HL-60 (cell line): ENCODE data around the gene KIAA0319L.
"Not testable (repeated sequence)": the region's sequence is repeated elsewhere in the genome, so short reads cannot be mapped to it uniquely, and the experiment has no call there.

Source experiments
- CTCF ChIP-seq: IDR thresholded peaks from one replicate; pipeline ENCODE4 v1.5.1; 2011; ENCODE audit warnings: low read length, control low read depth, inconsistent platforms; ENCODE audit not compliant: insufficient read depth
- POLR2AphosphoS5 ChIP-seq: IDR thresholded peaks from 2 replicates; pipeline ENCODE4 v1.6.1; 2012; ENCODE audit warnings: low read depth
- REST ChIP-seq: IDR thresholded peaks from 2 replicates; pipeline ENCODE4 v1.6.1; 2012; ENCODE audit warnings: low read depth; ENCODE audit not compliant: insufficient replicate concordance

- TF ChIP-seq CTCF, REST, POLR2AphosphoS5: not testable (repeated sequence)
These were observed 19.5 kb upstream of the KIAA0319L start for GRCh38 chr1:35576766-35577070.
